DND-41 (cell line): ENCODE measurements around the gene PRKAG2.

Source experiments
- ATAC-seq: fragments of 200-7000 bp; cut with Tn5 transposase; 3 replicates; pipeline ENCODE4 v1.9.1; 2021; ENCODE audit warnings: low read depth; ENCODE audit not compliant: insufficient read depth
- DNase-seq: peaks from one replicate; pipeline ENCODE4 v3.0.0-alpha.2; 2020
- H2AFZ ChIP-seq: 2 replicates; pipeline ENCODE4 v1.6.0; 2012; ENCODE audit warnings: low read depth, low read length
- H3K27ac ChIP-seq: 2 replicates; pipeline ENCODE4 v1.5.1; 2012; ENCODE audit warnings: low read length, inconsistent platforms
- H3K27me3 ChIP-seq: fragments of 200-600 bp; sonication (generic); 2 replicates; pipeline ENCODE4 v1.6.0; 2012; ENCODE audit warnings: low read length, mild to moderate bottlenecking, inconsistent platforms; ENCODE audit not compliant: insufficient read depth, poor library complexity
- H3K36me3 ChIP-seq: 2 replicates; pipeline ENCODE4 v1.5.1; 2012; ENCODE audit warnings: low read length, inconsistent platforms; ENCODE audit not compliant: insufficient read depth
- H3K4me1 ChIP-seq: 2 replicates; pipeline ENCODE4 v1.5.1; 2012; ENCODE audit warnings: mild to moderate bottlenecking, low read length; ENCODE audit not compliant: insufficient read depth
- H3K4me2 ChIP-seq: 2 replicates; pipeline ENCODE4 v1.6.0; 2012; ENCODE audit warnings: mild to moderate bottlenecking, moderate library complexity, low read length, inconsistent platforms; ENCODE audit not compliant: insufficient read depth
- H3K4me3 ChIP-seq, 2 experiments: fragments of 200-600 bp in 1 of 2; shearing (Covaris generic) in 1 of 2; 2 replicates each; pipeline ENCODE4 v1.5.1; 2012 to 2016; ENCODE audit warnings: inconsistent platforms in 2 of 2, low read length in 2 of 2, mild to moderate bottlenecking in 2 of 2, low read depth in 1 of 2, moderate library complexity in 1 of 2
- H3K79me2 ChIP-seq: 2 replicates; pipeline ENCODE4 v1.6.0; 2012; ENCODE audit warnings: low read length, inconsistent platforms; ENCODE audit not compliant: insufficient read depth
- H3K9ac ChIP-seq: 2 replicates; pipeline ENCODE4 v1.6.0; 2012; ENCODE audit warnings: low read depth, mild to moderate bottlenecking, inconsistent platforms, low read length, moderate library complexity
- H3K9me3 ChIP-seq: 2 replicates; pipeline ENCODE4 v1.5.1; 2012; ENCODE audit warnings: low read length, moderate library complexity, mild to moderate bottlenecking, inconsistent platforms; ENCODE audit not compliant: insufficient read depth, severe bottlenecking
- H4K20me1 ChIP-seq: 2 replicates; pipeline ENCODE4 v1.6.0; 2012; ENCODE audit warnings: low read length; ENCODE audit not compliant: insufficient read depth
- EZH2 ChIP-seq: IDR thresholded peaks from 3 replicates; pipeline ENCODE4 v1.6.1; 2012; ENCODE audit warnings: borderline replicate concordance, low read depth, mild to moderate bottlenecking, moderate library complexity, low read length, inconsistent platforms; ENCODE audit not compliant: severe bottlenecking
- TF ChIP-seq, protein P1 (sequence below): IDR thresholded peaks from 2 replicates; pipeline ENCODE4 v1.5.1; 2012; ENCODE audit warnings: borderline replicate concordance, low read length, moderate library complexity, mild to moderate bottlenecking; ENCODE audit not compliant: poor library complexity, severe bottlenecking; ENCODE audit errors: extremely low read depth

PRKAG2 gene

DNA sequence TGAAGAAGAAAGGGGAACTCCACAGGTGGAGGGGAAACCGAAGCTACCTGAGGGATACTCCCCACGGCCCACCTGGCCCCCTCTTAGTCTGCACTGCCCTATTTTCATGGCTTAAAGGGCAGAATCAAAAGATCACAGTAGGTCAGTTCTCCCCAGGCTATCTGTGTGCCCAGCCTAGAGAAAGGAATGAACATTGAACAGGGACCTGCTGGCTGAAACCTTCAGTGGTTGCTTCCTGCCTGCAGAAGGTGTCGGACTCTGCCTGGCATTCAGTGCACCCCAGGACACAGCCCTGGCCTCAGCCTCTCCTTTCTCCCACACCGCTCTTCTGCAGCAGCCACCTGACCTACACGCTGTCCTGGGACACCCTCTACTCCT lies 74.5 kb downstream of the PRKAG2 start:
- Histone ChIP-seq H3K27ac (no peak overlapping the region), H3K9ac (no peak overlapping the region), H3K27me3 (peaks cover 13% of the 10 kb centered on the region), H3K9me3 (no peaks in the 10 kb centered on the region), H4K20me1 (no peaks in the 10 kb centered on the region), H3K79me2 (no peaks in the 10 kb centered on the region), H2AFZ (no peak overlapping the region), H3K4me3 (no peak overlapping the region), H3K36me3 (no peaks in the 10 kb centered on the region), H3K4me1 (no peaks in the 10 kb centered on the region), H3K4me2 (no peak overlapping the region)
- no peak for TF ChIP-seq EZH2
- TF ChIP-seq, protein P1, sequence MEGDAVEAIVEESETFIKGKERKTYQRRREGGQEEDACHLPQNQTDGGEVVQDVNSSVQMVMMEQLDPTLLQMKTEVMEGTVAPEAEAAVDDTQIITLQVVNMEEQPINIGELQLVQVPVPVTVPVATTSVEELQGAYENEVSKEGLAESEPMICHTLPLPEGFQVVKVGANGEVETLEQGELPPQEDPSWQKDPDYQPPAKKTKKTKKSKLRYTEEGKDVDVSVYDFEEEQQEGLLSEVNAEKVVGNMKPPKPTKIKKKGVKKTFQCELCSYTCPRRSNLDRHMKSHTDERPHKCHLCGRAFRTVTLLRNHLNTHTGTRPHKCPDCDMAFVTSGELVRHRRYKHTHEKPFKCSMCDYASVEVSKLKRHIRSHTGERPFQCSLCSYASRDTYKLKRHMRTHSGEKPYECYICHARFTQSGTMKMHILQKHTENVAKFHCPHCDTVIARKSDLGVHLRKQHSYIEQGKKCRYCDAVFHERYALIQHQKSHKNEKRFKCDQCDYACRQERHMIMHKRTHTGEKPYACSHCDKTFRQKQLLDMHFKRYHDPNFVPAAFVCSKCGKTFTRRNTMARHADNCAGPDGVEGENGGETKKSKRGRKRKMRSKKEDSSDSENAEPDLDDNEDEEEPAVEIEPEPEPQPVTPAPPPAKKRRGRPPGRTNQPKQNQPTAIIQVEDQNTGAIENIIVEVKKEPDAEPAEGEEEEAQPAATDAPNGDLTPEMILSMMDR = no peak
- no peak for ATAC-seq
- no peak for DNase-seq

DNA sequence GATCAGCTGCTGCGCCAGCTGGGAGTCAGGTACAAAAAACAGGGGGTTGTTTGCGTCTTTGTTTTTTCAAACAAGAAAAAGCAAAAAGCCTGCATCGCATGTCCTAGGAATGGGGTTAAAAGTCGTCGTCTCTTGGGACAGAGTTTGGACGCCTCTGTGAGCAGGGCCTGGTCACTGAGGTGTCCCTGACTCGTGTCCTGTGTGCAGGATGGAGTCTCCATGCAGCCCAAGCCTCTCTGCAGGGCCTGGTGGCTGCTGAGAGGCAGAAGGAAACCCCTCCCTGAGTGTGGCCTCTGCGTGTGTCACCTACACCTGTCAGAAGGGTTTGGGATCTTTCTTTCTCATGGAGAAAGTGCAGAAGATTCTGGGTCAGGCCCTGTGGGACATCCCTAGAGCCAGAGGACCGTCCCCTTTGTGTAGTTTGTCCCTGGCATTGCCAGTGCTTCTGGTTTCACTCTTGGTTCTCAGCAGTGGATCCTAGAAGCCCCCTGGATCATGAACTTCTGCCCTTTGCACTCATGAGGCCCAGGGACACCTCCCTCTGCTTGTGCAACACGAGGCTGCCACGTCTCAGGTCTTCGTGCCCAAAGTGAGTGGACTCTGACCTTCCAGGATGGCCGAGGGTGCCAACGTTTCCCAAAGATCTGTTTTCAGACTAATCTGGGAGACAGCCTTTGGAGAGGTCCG lies 75.0 kb downstream of the PRKAG2 start:
- Histone ChIP-seq H3K27me3 (peaks cover 13% of the 10 kb centered on the region), H3K27ac (no peak overlapping the region), H3K9me3 (no peaks in the 10 kb centered on the region), H4K20me1 (no peaks in the 10 kb centered on the region), H3K4me1 (no peaks in the 10 kb centered on the region), H3K36me3 (no peaks in the 10 kb centered on the region), H3K4me2 (no peak overlapping the region), H3K79me2 (no peaks in the 10 kb centered on the region), H3K9ac (no peak overlapping the region), H3K4me3 (no peak overlapping the region), H2AFZ (no peak overlapping the region)
- DNase-seq (no peak), ATAC-seq (no peak)
- TF ChIP-seq, protein P1 = no peak
- TF ChIP-seq EZH2 = no peak

DNA sequence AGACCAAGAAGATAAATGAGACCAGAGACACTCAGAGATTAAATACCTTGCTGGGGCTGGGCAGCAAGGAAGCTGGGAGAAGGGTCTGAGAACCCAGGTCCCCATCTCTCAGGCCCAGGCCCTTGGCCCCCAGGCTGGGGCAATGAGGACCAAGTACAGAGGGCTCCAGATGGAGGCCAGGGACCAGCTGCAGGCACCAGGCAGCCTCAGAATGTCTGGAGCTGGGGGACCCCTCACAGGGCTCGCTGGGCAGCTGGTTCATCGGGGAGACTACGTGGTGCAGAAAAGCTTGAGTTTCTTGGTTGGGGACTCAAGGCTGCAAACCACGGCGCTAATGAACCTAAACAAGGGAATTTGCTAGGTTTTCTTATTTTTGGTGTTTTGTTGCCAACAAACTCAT lies 75.6 kb downstream of the PRKAG2 start:
- Histone ChIP-seq H3K36me3 (no peaks in the 10 kb centered on the region), H3K4me2 (no peak overlapping the region), H3K27ac (no peak overlapping the region), H3K9me3 (no peaks in the 10 kb centered on the region), H4K20me1 (no peaks in the 10 kb centered on the region), H3K9ac (no peak overlapping the region), H3K79me2 (no peaks in the 10 kb centered on the region), H2AFZ (no peak overlapping the region), H3K4me1 (no peaks in the 10 kb centered on the region), H3K27me3 (peaks cover 11% of the 10 kb centered on the region), H3K4me3 (no peak overlapping the region)
- DNase-seq (no peak), ATAC-seq (no peak)
- no peak for TF ChIP-seq EZH2
- TF ChIP-seq, protein P1 = no peak

DNA sequence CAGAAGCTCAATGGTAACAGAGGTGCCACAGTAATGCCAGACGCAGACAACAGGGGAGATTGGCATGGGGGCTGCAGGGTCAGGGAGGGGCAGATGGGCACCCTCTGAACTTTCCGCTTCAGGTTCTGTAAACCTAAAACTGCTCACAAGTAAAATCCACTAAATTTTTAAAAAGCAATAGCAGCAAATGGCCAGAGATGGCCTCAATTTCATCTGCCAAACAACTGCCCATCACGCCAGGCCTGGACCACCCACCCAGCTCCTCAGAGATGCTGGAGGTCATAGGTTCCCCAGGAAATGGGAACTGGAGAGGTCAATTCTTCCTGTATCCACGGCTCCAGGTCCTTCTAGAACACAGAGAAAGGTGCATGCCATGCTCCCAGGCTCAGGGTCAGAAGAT lies 76.1 kb downstream of the PRKAG2 start:
- Histone ChIP-seq H3K9ac (no peak overlapping the region), H4K20me1 (no peaks in the 10 kb centered on the region), H3K4me3 (no peak overlapping the region), H3K36me3 (no peaks in the 10 kb centered on the region), H3K4me2 (no peak overlapping the region), H2AFZ (no peak overlapping the region), H3K9me3 (no peaks in the 10 kb centered on the region), H3K27ac (no peak overlapping the region), H3K27me3 (peaks cover 9% of the 10 kb centered on the region), H3K4me1 (no peaks in the 10 kb centered on the region), H3K79me2 (no peaks in the 10 kb centered on the region)
- TF ChIP-seq, protein P1 = no peak
- TF ChIP-seq EZH2 = no peak
- ATAC-seq (no peak), DNase-seq (no peak)
